H1 (cell line): ENCODE measurements around the gene SEL1L3. TPM values are rescaled to one million over a fixed set of nuclear protein-coding genes. Genes with fewer than 3 reads are reported as not detected.

Experiments used
- CTCF ChIA-PET: fragments of 300-600 bp; sonication (Branson Sonifier 250); formaldehyde crosslinking; loops from one replicate; lab custom pipeline; 2021; ENCODE audit not compliant: partially characterized antibody; lab: Charles Lee
- POLR2A ChIA-PET: fragments of 300-600 bp; sonication (Branson Sonifier 250); formaldehyde crosslinking; loops from one replicate; lab custom pipeline; 2021; ENCODE audit warnings: inconsistent platforms; ENCODE audit not compliant: partially characterized antibody; lab: Charles Lee
- DNase-seq, 2 experiments: peaks; one replicate each; pipeline versions ENCODE4 v3.0.0 to v3.0.0-alpha.2; 2010 to 2022; ENCODE audit warnings: low spot score in 2 of 2, low read depth in 1 of 2, mixed read lengths in 1 of 2
- FAIRE-seq: peaks from 2 replicates; lab custom pipeline; 2011; peaks lifted over from hg19 to GRCh38; lab: Jason Lieb, UNC
- H2AFZ ChIP-seq: 2 replicates; pipeline ENCODE4 v1.8.1; 2012; ENCODE audit warnings: low read length, inconsistent platforms
- H2AK5ac ChIP-seq: 2 replicates; pipeline ENCODE4 v1.6.1; 2013; ENCODE audit warnings: low read depth, low read length
- H2BK120ac ChIP-seq: replicated peaks from 2 replicates; pipeline ENCODE3; 2013; ENCODE audit warnings: low read depth, low read length, inconsistent platforms
- H2BK12ac ChIP-seq: 2 replicates; pipeline ENCODE4 v1.6.1; 2013; ENCODE audit warnings: low read depth, low read length
- H2BK15ac ChIP-seq: 2 replicates; pipeline ENCODE4 v1.6.1; 2013; ENCODE audit warnings: low read length
- H2BK20ac ChIP-seq: 2 replicates; pipeline ENCODE4 v1.6.1; 2013; ENCODE audit warnings: low read length
- H2BK5ac ChIP-seq: 2 replicates; pipeline ENCODE4 v1.6.1; 2013; ENCODE audit warnings: low read depth, low read length
- H3K14ac ChIP-seq: 2 replicates; pipeline ENCODE4 v1.6.1; 2013; ENCODE audit warnings: inconsistent platforms; ENCODE audit not compliant: insufficient read length
- H3K18ac ChIP-seq: 2 replicates; pipeline ENCODE4 v1.6.1; 2013; ENCODE audit warnings: low read length; ENCODE audit errors: extremely low read depth
- H3K23ac ChIP-seq: 2 replicates; pipeline ENCODE4 v1.6.1; 2013; ENCODE audit warnings: inconsistent platforms; ENCODE audit not compliant: insufficient read length
- H3K23me2 ChIP-seq: 2 replicates; pipeline ENCODE4 v1.6.1; 2013; ENCODE audit warnings: low read depth, low read length
- H3K27ac ChIP-seq: 2 replicates; pipeline ENCODE4 v1.6.1; 2011; ENCODE audit warnings: low read depth, low read length, inconsistent platforms
- H3K27me3 ChIP-seq, 4 experiments: replicated peaks in 1 of 4; 1 replicate in 1 of 4; 2 replicates in 3 of 4; pipeline versions ENCODE4 v1.6.1 to v1.8.1; 2011 to 2013; ENCODE audit warnings: low read length in 3 of 4, mild to moderate bottlenecking in 3 of 4, inconsistent platforms in 2 of 4, mixed read lengths in 2 of 4, moderate library complexity in 1 of 4; ENCODE audit not compliant: control insufficient read depth in 3 of 4, insufficient read depth in 3 of 4; ENCODE audit errors: extremely low read depth in 1 of 4
- H3K36me3 ChIP-seq, 4 experiments: 2 replicates each; pipeline versions ENCODE4 v1.6.1 to v1.8.1; 2011 to 2013; ENCODE audit warnings: mild to moderate bottlenecking in 4 of 4, low read length in 3 of 4, moderate library complexity in 2 of 4, control low read depth in 1 of 4, inconsistent platforms in 1 of 4; ENCODE audit not compliant: insufficient read depth in 4 of 4, control insufficient read depth in 2 of 4
- H3K4ac ChIP-seq: replicated peaks from 2 replicates; pipeline ENCODE3; 2013; ENCODE audit warnings: low read length, low read depth, mixed read lengths, inconsistent platforms; ENCODE audit not compliant: insufficient read length
- H3K4me1 ChIP-seq, 4 experiments: replicated peaks in 1 of 4; 1 replicate in 1 of 4; 2 replicates in 3 of 4; pipeline versions ENCODE4 v1.6.1 to v1.8.1; 2011 to 2013; ENCODE audit warnings: low read length in 3 of 4, inconsistent platforms in 2 of 4, mixed read lengths in 1 of 4; ENCODE audit not compliant: insufficient read depth in 4 of 4, control insufficient read depth in 3 of 4
- H3K4me2 ChIP-seq, 2 experiments: 2 replicates each; pipeline versions ENCODE4 v1.6.1 to v1.8.1; 2011 to 2013; ENCODE audit warnings: low read depth in 2 of 2, low read length in 2 of 2, control low read depth in 1 of 2, inconsistent platforms in 1 of 2, mild to moderate bottlenecking in 1 of 2; ENCODE audit not compliant: insufficient read depth in 1 of 2
- H3K4me3 ChIP-seq, 4 experiments: fragments of 200-600, 300-600 bp in 1 of 4; sonication (generic), shearing (Covaris generic), sonication (Bioruptor Twin) in 1 of 4; 2 replicates each; pipeline versions ENCODE4 v1.5.1 to v1.8.1; 2011 to 2016; ENCODE audit warnings: low read length in 4 of 4, low read depth in 3 of 4, control low read depth in 2 of 4, inconsistent platforms in 2 of 4, mild to moderate bottlenecking in 2 of 4, mixed read lengths in 1 of 4, moderate library complexity in 1 of 4; ENCODE audit not compliant: insufficient read depth in 2 of 4; ENCODE audit errors: extremely low read depth in 1 of 4
- H3K56ac ChIP-seq: replicated peaks from 2 replicates; pipeline ENCODE3; 2013; ENCODE audit warnings: low read depth, mild to moderate bottlenecking, mixed read lengths, low read length, inconsistent platforms; ENCODE audit not compliant: insufficient read length
- H3K79me1 ChIP-seq: 2 replicates; pipeline ENCODE4 v1.6.1; 2013; ENCODE audit warnings: low read depth, low read length, control low read depth
- H3K79me2 ChIP-seq, 2 experiments: 2 replicates each; pipeline versions ENCODE4 v1.6.1 to v1.8.1; 2012 to 2013; ENCODE audit warnings: low read length in 2 of 2, mild to moderate bottlenecking in 2 of 2, inconsistent platforms in 1 of 2; ENCODE audit not compliant: insufficient read depth in 2 of 2, control insufficient read depth in 1 of 2
- H3K9ac ChIP-seq, 4 experiments: replicated peaks in 1 of 4; 1 replicate in 1 of 4; 2 replicates in 3 of 4; pipeline versions ENCODE4 v1.6.1 to v1.8.1; 2011 to 2013; ENCODE audit warnings: low read depth in 3 of 4, low read length in 3 of 4, control low read depth in 2 of 4, mild to moderate bottlenecking in 2 of 4, moderate library complexity in 2 of 4, inconsistent platforms in 1 of 4; ENCODE audit errors: extremely low read depth in 1 of 4
- H3K9me3 ChIP-seq, 2 experiments: 2 replicates each; pipeline versions ENCODE4 v1.6.1 to v1.8.1; 2012 to 2013; ENCODE audit warnings: mild to moderate bottlenecking in 2 of 2, moderate library complexity in 2 of 2, control low read depth in 1 of 2, inconsistent platforms in 1 of 2, low read depth in 1 of 2, low read length in 1 of 2, mixed read lengths in 1 of 2; ENCODE audit not compliant: insufficient read depth in 2 of 2
- H4K20me1 ChIP-seq, 2 experiments: replicated peaks in 1 of 2; 2 replicates each; pipeline versions ENCODE3 to v1.8.1; 2011 to 2013; ENCODE audit warnings: inconsistent platforms in 2 of 2, low read length in 2 of 2, mild to moderate bottlenecking in 1 of 2; ENCODE audit not compliant: insufficient read depth in 2 of 2, control insufficient read depth in 1 of 2
- H4K5ac ChIP-seq: 2 replicates; pipeline ENCODE4 v1.6.1; 2013; ENCODE audit warnings: low read length, low read depth, mixed read lengths, inconsistent platforms; ENCODE audit not compliant: insufficient read length
- H4K8ac ChIP-seq: 2 replicates; pipeline ENCODE4 v1.8.0; 2013; ENCODE audit warnings: mild to moderate bottlenecking, moderate library complexity, low read length, inconsistent platforms; ENCODE audit not compliant: insufficient read depth; ENCODE audit errors: extremely low read depth
- H4K91ac ChIP-seq: replicated peaks from 2 replicates; pipeline ENCODE3; 2013; ENCODE audit warnings: low read length, mixed read lengths, inconsistent platforms; ENCODE audit not compliant: insufficient read length
- CHD2 ChIP-seq: IDR thresholded peaks from 2 replicates; pipeline ENCODE4 v1.6.1; 2012; ENCODE audit warnings: low read length, improper control_type of control experiment
- EGR1 ChIP-seq: IDR thresholded peaks from 2 replicates; pipeline ENCODE4 v1.6.1; 2011; ENCODE audit warnings: low read depth, low read length, borderline replicate concordance
- KDM1A ChIP-seq: fragments of 200-600, 300-600 bp; sonication (generic); IDR thresholded peaks from 2 replicates; pipeline ENCODE4 v1.7.1; 2016; ENCODE audit warnings: mild to moderate bottlenecking, low read length, borderline replicate concordance
- KDM5A ChIP-seq: fragments of 200-600 bp; IDR thresholded peaks from 2 replicates; pipeline ENCODE4 v1.7.1; 2012; ENCODE audit warnings: mild to moderate bottlenecking, low read length, inconsistent platforms, mixed read lengths
- WGBS, 2 experiments: shearing (Covaris generic) in 1 of 2; methylation state at CpG; one replicate each; pipeline versions ENCODE4 v1.1.6 to v1.1.7; 2013 to 2015; ENCODE audit warnings: low lambda C conversion rate in 2 of 2, mixed read lengths in 2 of 2, inconsistent platforms in 1 of 2, low coverage in 1 of 2, missing lambda C conversion rate in 1 of 2; ENCODE audit not compliant: insufficient replicate concordance in 2 of 2, insufficient coverage in 1 of 2, insufficient read length in 1 of 2; ENCODE audit errors: extremely low coverage in 1 of 2, missing lambda C conversion rate in 1 of 2; 5-methylcytosine and 5-hydroxymethylcytosine counted together
- polyA plus RNA-seq, 7 experiments: library from polyadenylated mRNA; depleted of rRNA in 3 of 7; stranded (reverse) in 5 of 7; unstranded in 2 of 7; fragments of >200 nt in 5 of 7; fragments of 200-250 nt in 2 of 7; gene quantifications; 1 replicate in 5 of 7; 2 replicates in 1 of 7; 4 replicates in 1 of 7; pipeline versions ENCODE4 v1.2.1 to v1.2.3, GENCODE V29; 2011 to 2013; ENCODE audit warnings: missing spikeins in 2 of 7, mixed read lengths in 2 of 7
- total RNA-seq: library from RNA; stranded (reverse); fragmentation: NEBNext Ultra II Directional; extraction: Animal tissue kit (Norgen Biotek cat#: 25700); gene quantifications from 2 replicates; pipeline ENCODE4 v1.2.1, GENCODE V29; 2021

The SEL1L3 gene
- total and polyA plus RNA-seq, 2 of the 8 experiments (the other 6 are each of a cell fraction or from before 2014, with no cell fraction given) = 18.2 to 54.0 TPM

DNA sequence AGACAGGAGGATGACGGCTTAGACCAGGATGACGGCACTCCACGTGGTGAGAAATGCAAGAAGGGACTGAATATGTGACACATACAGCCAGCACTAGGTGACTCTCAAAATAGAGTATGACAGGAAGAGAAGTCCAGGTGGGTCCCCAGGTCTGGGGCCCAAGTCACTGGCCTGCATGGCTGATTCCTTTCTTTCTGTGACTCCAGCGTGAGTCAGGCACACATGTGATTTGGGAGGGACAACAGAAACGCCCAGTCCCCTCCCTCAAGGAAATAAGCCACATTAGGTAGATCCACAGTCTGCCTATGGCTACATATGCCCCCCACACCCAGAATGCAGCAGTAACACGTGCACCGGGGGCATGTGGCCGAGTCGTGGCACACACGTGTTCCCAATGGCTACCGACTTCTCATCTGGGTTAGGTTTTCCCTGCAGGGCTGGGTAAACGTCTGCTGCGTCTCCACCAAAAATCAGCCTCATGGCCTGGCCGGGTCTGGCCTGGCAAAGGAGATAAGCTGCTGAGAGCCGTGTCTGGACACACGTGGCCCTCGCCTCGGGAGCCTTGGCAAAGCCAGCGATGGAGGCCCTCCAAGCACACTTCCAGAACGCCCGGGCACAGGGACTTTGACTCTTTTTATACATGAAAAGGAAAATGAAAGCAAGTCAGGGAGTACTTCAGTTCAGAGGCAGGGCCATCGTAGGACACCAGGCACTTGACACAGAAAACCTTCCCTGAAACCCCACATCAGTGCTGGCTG is 19.3 kb downstream of the SEL1L3 start:
- Histone ChIP-seq H2BK5ac (peak overlapping the region; percentile 60; the same call in 1 of the 2 replicates), H3K36me3 (peaks cover 0 to 11% (median 0%) of the 10 kb centered on the region in 4 experiments; a peak in 2 of 8 replicates), H3K9ac (no peak overlapping the region), H2BK120ac (no peak overlapping the region), H3K4me3 (no peak overlapping the region), H3K23ac (no peak overlapping the region)
- TF ChIP-seq KDM1A (no peak), KDM5A (no peak), CHD2 (no peak), EGR1 (no peak)
- TF ChIP-seq, all 59 proteins: peak for 0
- peaks cover 8% of the 10 kb centered on the region for H3K79me1 ChIP-seq
- no peak for FAIRE-seq
- peaks cover 0 to 1% (median 0%) of the 10 kb centered on the region in 4 experiments; a peak in 1 of 7 replicates for H3K27me3 ChIP-seq
- H3K23me2 ChIP-seq = no peaks in the 10 kb centered on the region
- no peak overlapping the region for H4K8ac ChIP-seq
- H3K18ac ChIP-seq = peak overlapping the region; percentile 11; the same call in 1 of the 2 replicates
- peak overlapping the region; percentile 47 for H4K91ac ChIP-seq
- H2AK5ac ChIP-seq = peak overlapping the region; percentile 33
- H3K79me2 ChIP-seq = peaks cover 0 to 13% of the 10 kb centered on the region in 2 experiments; a peak in 1 of 4 replicates
- H3K27ac ChIP-seq = no peak overlapping the region
- H2AFZ ChIP-seq = no peak overlapping the region
- 0 out of 2 replicates have a peak overlapping the region, but pooled peaks have one; percentile 0 for H2BK20ac ChIP-seq
- DNase-seq = no peak
- H2BK15ac ChIP-seq = no peak overlapping the region
- peak overlapping the region; percentile 81; the same call in 1 of the 2 replicates for H2BK12ac ChIP-seq
- H3K14ac ChIP-seq = no peak overlapping the region
- ChIA-PET POLR2A (interaction anchor here (1.8 kb wide), 1 partner anchor 11 kb away, joined by 4 read pairs; no protein-coding TSS in a partner anchor), CTCF (interaction anchor here (0.9 to 1.1 kb wide), 2 partner anchors 15 to 186 kb away, joined by 3 read pairs; no protein-coding TSS in a partner anchor)
- H4K20me1 ChIP-seq = peaks cover 0 to 2% of the 10 kb centered on the region in 2 experiments
- peak overlapping the region; percentile 25 for H4K5ac ChIP-seq
- H3K4me1 ChIP-seq = peaks cover 10 to 32% (median 22%) of the 10 kb centered on the region in 4 experiments
- 87% methylated on average over 22 of the region's 22 CpGs; no CpG with 5 or more reads in 1 of the 2 experiments for WGBS, 2 experiments
- H3K9me3 ChIP-seq = no peaks in the 10 kb centered on the region
- H3K4ac ChIP-seq = no peak overlapping the region
- no peak overlapping the region for H3K4me2 ChIP-seq
- no peak overlapping the region for H3K56ac ChIP-seq
